Transverse colon (tissue), 4 donors: ENCODE measurements around the gene TWIST2.

Source experiments
- CTCF ChIP-seq, 5 experiments: fragments of 200-600 bp in 3 of 5; fragments of 450-650 bp in 2 of 5; sonication (generic) in 3 of 5; IDR thresholded peaks; 1 replicate in 2 of 5; 2 replicates in 3 of 5; pipeline ENCODE4 v1.5.1; 2016 to 2017; ENCODE audit warnings: antibody characterized with exemption in 5 of 5, inconsistent platforms in 3 of 5, mild to moderate bottlenecking in 2 of 5, moderate library complexity in 1 of 5
- POLR2A ChIP-seq: fragments of 450-650 bp; IDR thresholded peaks from one replicate; pipeline ENCODE4 v1.6.1; 2016; ENCODE audit warnings: antibody characterized with exemption, mild to moderate bottlenecking, moderate library complexity
- POLR2AphosphoS5 ChIP-seq, 3 donors: sonication (generic); formaldehyde crosslinking; IDR thresholded peaks; one replicate each; pipeline ENCODE4 v1.6.1; 2016; ENCODE audit warnings: antibody characterized with exemption in 3 of 3

GRCh38 chr2:238894226-238894949 lies 46.5 kb downstream of the TWIST2 start:
- no peak for TF ChIP-seq CTCF (IDR thresholded peaks at IDR 0.05)
- TF ChIP-seq POLR2A, result no peak
- no peak for TF ChIP-seq POLR2AphosphoS5 (IDR thresholded peaks at IDR 0.05)
